GM06990 (cell line): Measurements from ENCODE around the gene CCDC149.

ENCODE experiments used
- DNase-seq: peaks from one replicate; pipeline ENCODE4 v3.0.0-alpha.2; 2011; ENCODE audit not compliant: insufficient read length; ENCODE audit errors: extremely low read depth
- H3K27me3 ChIP-seq: replicated peaks from 2 replicates; pipeline ENCODE4 v1.6.0; 2011; ENCODE audit warnings: low read length; ENCODE audit not compliant: control insufficient read depth, insufficient read depth
- H3K36me3 ChIP-seq: 2 replicates; pipeline ENCODE4 v1.5.1; 2011; ENCODE audit warnings: low read length; ENCODE audit not compliant: control insufficient read depth, insufficient read depth
- H3K4me3 ChIP-seq: replicated peaks from 2 replicates; pipeline ENCODE4 v1.5.1; 2011; ENCODE audit warnings: low read depth, mild to moderate bottlenecking, control low read depth, low read length
- CTCF ChIP-seq: IDR thresholded peaks from 2 replicates; pipeline ENCODE4 v1.5.1; 2011; ENCODE audit warnings: low read length, control low read depth, mild to moderate bottlenecking, inconsistent platforms; ENCODE audit not compliant: insufficient read depth, poor library complexity, severe bottlenecking

The CCDC149 gene

DNA sequence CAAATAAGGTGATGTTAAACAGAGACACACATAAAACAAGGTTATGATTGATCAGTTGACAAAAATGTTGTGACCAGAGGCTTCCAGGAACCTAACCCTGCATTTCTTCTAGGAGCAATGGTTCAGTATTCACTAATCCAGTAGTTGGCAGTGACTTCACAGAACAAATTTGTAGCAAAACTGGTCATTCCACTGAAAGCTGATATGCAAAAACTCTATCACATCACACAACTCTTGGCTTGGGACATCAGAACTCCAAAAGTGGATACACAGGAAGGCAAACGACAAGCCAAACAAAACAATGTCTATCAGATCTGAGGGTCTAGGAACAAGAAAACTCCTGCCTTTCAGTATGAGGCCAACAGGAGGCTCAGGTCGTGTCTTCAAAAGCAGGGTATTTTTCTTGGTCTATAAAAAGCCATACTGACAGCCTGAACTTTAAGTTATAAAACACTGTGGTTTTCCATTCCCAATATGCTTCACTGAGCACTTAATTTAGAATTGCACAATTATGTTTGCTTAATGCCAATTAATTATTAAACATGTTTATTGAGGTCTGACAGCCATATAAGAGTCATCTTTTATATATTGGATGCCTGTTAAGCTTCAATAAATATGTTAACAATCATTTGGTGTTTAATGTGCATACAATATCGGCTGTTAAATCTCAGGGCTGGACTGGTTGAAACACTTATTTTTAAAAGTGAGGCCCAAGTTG, 71.9 kb downstream of the CCDC149 start:
- H3K36me3 ChIP-seq = no peaks in the 10 kb centered on the region
- no peaks in the 10 kb centered on the region; the same call in 1 of the 2 replicates for H3K27me3 ChIP-seq
- DNase-seq = no peak
- H3K4me3 ChIP-seq = no peak overlapping the region
- TF ChIP-seq CTCF = no peak

GRCh38 chr4:24840362-24840761, 72.5 kb downstream of the CCDC149 start:
- TF ChIP-seq CTCF = no peak
- DNase-seq = no peak
- H3K4me3 ChIP-seq = no peak overlapping the region
- H3K36me3 ChIP-seq = no peaks in the 10 kb centered on the region
- no peaks in the 10 kb centered on the region; the same call in 1 of the 2 replicates for H3K27me3 ChIP-seq

GRCh38 chr4:24837781-24838180, 75.1 kb downstream of the CCDC149 start:
- DNase-seq = no peak
- H3K36me3 ChIP-seq = no peaks in the 10 kb centered on the region
- no peaks in the 10 kb centered on the region; the same call in 1 of the 2 replicates for H3K27me3 ChIP-seq
- H3K4me3 ChIP-seq = no peak overlapping the region
- no peak for TF ChIP-seq CTCF

DNA sequence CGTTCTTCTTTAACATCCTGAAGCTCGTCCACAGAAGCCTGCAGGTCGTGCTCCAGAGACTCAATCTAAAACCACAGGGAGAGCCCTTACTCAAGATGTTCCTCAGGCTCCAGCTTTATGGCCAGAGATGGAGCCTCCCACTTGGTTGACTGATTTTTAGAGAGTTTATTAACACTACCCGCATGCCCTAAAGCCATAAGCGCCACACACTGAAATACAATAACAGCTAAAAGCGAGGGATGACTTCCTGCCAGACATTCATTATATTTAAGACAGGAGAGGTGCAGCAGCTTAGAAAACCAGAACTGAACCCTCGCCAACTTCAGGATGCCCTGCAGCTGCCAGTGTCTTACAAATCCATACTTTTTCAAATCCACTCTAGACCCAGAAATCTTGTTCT, 75.5 kb downstream of the CCDC149 start:
- H3K4me3 ChIP-seq = no peak overlapping the region
- DNase-seq = no peak
- no peak for TF ChIP-seq CTCF
- no peaks in the 10 kb centered on the region for H3K36me3 ChIP-seq
- no peaks in the 10 kb centered on the region; the same call in 1 of the 2 replicates for H3K27me3 ChIP-seq

DNA sequence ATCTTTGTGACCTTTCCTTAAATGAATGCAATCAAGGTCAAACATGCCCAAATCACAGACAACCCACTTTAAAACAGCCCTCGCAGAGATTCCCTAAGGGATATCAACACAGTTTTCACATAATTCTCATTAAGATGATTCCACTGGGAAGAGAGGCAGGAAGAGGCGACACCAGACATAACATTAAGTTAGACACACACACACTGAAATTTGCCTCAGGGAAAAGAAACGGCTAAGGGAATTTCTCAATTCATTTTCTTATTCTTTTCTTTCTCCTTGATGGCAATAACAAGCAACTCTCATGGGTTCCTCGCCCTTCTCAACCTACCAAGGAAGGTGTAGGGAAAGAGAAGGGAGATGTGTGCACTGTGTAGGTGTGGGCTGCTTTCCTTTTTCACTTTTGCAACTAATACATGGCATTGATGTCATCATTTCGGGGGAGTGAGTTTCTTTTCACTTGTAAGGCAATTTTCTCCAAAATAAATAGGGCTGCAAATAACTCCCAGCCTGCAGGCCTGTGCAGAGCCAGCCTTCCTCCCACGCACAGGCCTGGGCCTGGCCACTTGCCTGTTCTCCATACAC, 76.1 kb downstream of the CCDC149 start:
- H3K4me3 ChIP-seq = no peak overlapping the region
- no peaks in the 10 kb centered on the region; the same call in 1 of the 2 replicates for H3K27me3 ChIP-seq
- no peak for TF ChIP-seq CTCF
- DNase-seq = no peak
- H3K36me3 ChIP-seq = no peaks in the 10 kb centered on the region

GRCh38 chr4:24835696-24836095, 77.1 kb downstream of the CCDC149 start:
- no peaks in the 10 kb centered on the region; the same call in 1 of the 2 replicates for H3K27me3 ChIP-seq
- H3K4me3 ChIP-seq = no peak overlapping the region
- no peak for DNase-seq
- TF ChIP-seq CTCF = no peak
- H3K36me3 ChIP-seq = no peaks in the 10 kb centered on the region
